ENCODE measurements around the gene CCDC148. TPM values are rescaled to one million over a fixed set of nuclear protein-coding genes. Genes with fewer than 3 reads are reported as not detected.

Gene CCDC148
- total and polyA plus RNA-seq, 3 donors from 2014 or later, result 2.3 to 5.7 (median 5.0) TPM

- 45 to 52% methylated on average over 6 of the region's 6 CpGs for WGBS, 2 donors
- Histone ChIP-seq H3K27ac (no peak overlapping the region), H3K4me3 (no peak overlapping the region), H3K27me3 (no peaks in the 10 kb centered on the region), H3K4me1 (peaks cover 6% of the 10 kb centered on the region), H3K9me3 (no peaks in the 10 kb centered on the region), H3K36me3 (ENCODE audit: low read depth, missing control alignments) (no peaks in the 10 kb centered on the region)
- TF ChIP-seq POLR2A (IDR thresholded peaks at IDR 0.05), result no peak
- no peak for TF ChIP-seq CTCF (IDR thresholded peaks at IDR 0.05)
- intact Hi-C loops (cut with DNase I; ENCODE audit: low total_unique reads), result no loop called here
- DNase-seq, result no peak
These were observed 33.0 kb upstream of the CCDC148 start for GRCh38 chr2:158489366-158490112.

- H3K27ac ChIP-seq, result no peak overlapping the region
- WGBS, 2 donors, result 70 to 75% methylated on average over 2 of the region's 2 CpGs
- TF ChIP-seq POLR2A (IDR thresholded peaks at IDR 0.05) (no peak), CTCF (IDR thresholded peaks at IDR 0.05) (no peak)
- no peaks in the 10 kb centered on the region for H3K27me3 ChIP-seq
- no peaks in the 10 kb centered on the region for H3K9me3 ChIP-seq
- intact Hi-C loops (cut with DNase I; ENCODE audit: low total_unique reads), result no loop called here
- DNase-seq, result no peak
- peaks cover 6% of the 10 kb centered on the region for H3K4me1 ChIP-seq
- no peaks in the 10 kb centered on the region for H3K36me3 ChIP-seq (ENCODE audit: low read depth, missing control alignments)
- H3K4me3 ChIP-seq, result no peak overlapping the region
These were observed 32.1 kb upstream of the CCDC148 start for GRCh38 chr2:158488442-158489216.

GRCh38 chr2:158487419-158487818, 30.9 kb upstream of the CCDC148 start:
- Histone ChIP-seq H3K36me3 (ENCODE audit: low read depth, missing control alignments) (no peaks in the 10 kb centered on the region), H3K9me3 (no peaks in the 10 kb centered on the region), H3K4me1 (peaks cover 6% of the 10 kb centered on the region), H3K4me3 (no peak overlapping the region), H3K27ac (no peak overlapping the region), H3K27me3 (no peaks in the 10 kb centered on the region)
- peak; percentile 33 for DNase-seq
- no peak for TF ChIP-seq CTCF (IDR thresholded peaks at IDR 0.05)
- TF ChIP-seq POLR2A (IDR thresholded peaks at IDR 0.05), result no peak
- intact Hi-C loops (cut with DNase I; ENCODE audit: low total_unique reads), result no loop called here

GRCh38 chr2:158486970-158487325, 30.4 kb upstream of the CCDC148 start:
- DNase-seq, result no peak
- TF ChIP-seq POLR2A (IDR thresholded peaks at IDR 0.05) (no peak), CTCF (IDR thresholded peaks at IDR 0.05) (no peak)
- WGBS, 2 donors, result 56 to 68% methylated on average over 5 of the region's 5 CpGs
- no peak overlapping the region for H3K27ac ChIP-seq
- H3K4me3 ChIP-seq, result no peak overlapping the region
- no peaks in the 10 kb centered on the region for H3K36me3 ChIP-seq (ENCODE audit: low read depth, missing control alignments)
- peaks cover 6% of the 10 kb centered on the region for H3K4me1 ChIP-seq
- intact Hi-C loops (cut with DNase I; ENCODE audit: low total_unique reads), result no loop called here
- H3K9me3 ChIP-seq, result no peaks in the 10 kb centered on the region
- no peaks in the 10 kb centered on the region for H3K27me3 ChIP-seq

Data from testis (tissue), 3 donors.